Measurements from ENCODE around the gene IPPK.
"Not testable (repeated sequence)": the region's sequence is repeated elsewhere in the genome, so short reads cannot be mapped to it uniquely, and the experiment has no call there.

IPPK gene

GRCh38 chr9:92573612-92574011 lies 96.3 kb downstream of the IPPK start:
- not testable (repeated sequence) for DNase-seq

- DNase-seq, result not testable (repeated sequence)
Measured at GRCh38 chr9:92571871-92572270, 98.1 kb downstream of the IPPK start.

GRCh38 chr9:92564982-92565381 lies 104.9 kb downstream of the IPPK start:
- DNase-seq, result no peak

- DNase-seq, result peak; percentile 42
Measured at GRCh38 chr9:92564504-92564903, 105.4 kb downstream of the IPPK start.
